ENCODE results near the gene CYTH2.

Gene CYTH2

GRCh38 chr19:48492925-48493717, 24.0 kb downstream of the CYTH2 start (continued):
- TF ChIP-seq ZBTB26 (tag by site-specific recombination; optimal IDR thresholded peaks at IDR 0.05) (peak; percentile 31), ZBTB17 (tag by site-specific recombination; IDR thresholded peaks at IDR 0.05) (peak; percentile 95), ZNF223 (tag by site-specific recombination; IDR thresholded peaks at IDR 0.05) (no peak), KLF8 (tag by site-specific recombination; IDR thresholded peaks at IDR 0.05) (peak; percentile 93; the same call in 1 of the 2 replicates)

GRCh38 chr19:48493718-48494401, 24.7 kb downstream of the CYTH2 start:
- POLR2A ChIA-PET, result interaction anchor here (0.6 to 2.4 kb wide), 23 partner anchors 8 to 470 kb away, joined by 3 to 20 read pairs (median 5); partner anchors contain the start of genes GRWD1, KDELR1, RPL18 and SPHK2
- no peaks in the 10 kb centered on the region for H3K36me3 ChIP-seq (ENCODE audit: control insufficient read depth in 2 of 2, insufficient read depth in 1 of 2, low read length in 2 of 2)
- no peaks in the 10 kb centered on the region for H3K9me3 ChIP-seq (ENCODE audit: control insufficient read depth, insufficient read depth, low read depth, low read length)
- H3K4me3 ChIP-seq (ENCODE audit: low read depth, low read length), result peak overlapping the region; percentile 23
- CTCF ChIA-PET, result interaction anchor here (0.7 to 11.2 kb wide), 7 partner anchors 8 to 180 kb away, joined by 3 to 170 read pairs (median 3); partner anchors contain the start of gene KDELR1
- TF ChIP-seq REST (tag by site-specific recombination; IDR thresholded peaks at IDR 0.05), result no peak
- TF ChIP-seq SP2 (tag by site-specific recombination; IDR thresholded peaks at IDR 0.05), result no peak
- no peak for TF ChIP-seq YY2 (tag by site-specific recombination; IDR thresholded peaks at IDR 0.05)
- H3K4me1 ChIP-seq (ENCODE audit: control insufficient read depth, insufficient read depth, low read length), result peaks cover 6% of the 10 kb centered on the region
- H3K27ac ChIP-seq (ENCODE audit: extremely low read depth, low read depth, low read length), result no peak overlapping the region

GRCh38 chr19:48495396-48495795, 26.2 kb downstream of the CYTH2 start:
- ChIA-PET POLR2A (interaction anchor here (0.6 kb wide), 1 partner anchor 27 kb away, joined by 3 read pairs; no protein-coding TSS in a partner anchor), CTCF (interaction anchor here (0.7 to 11.2 kb wide), 3 partner anchors 11 to 1146 kb away, joined by 3 to 170 read pairs (median 3); partner anchors contain the start of gene DHX34)
- Histone ChIP-seq H3K9me3 (ENCODE audit: control insufficient read depth, insufficient read depth, low read depth, low read length) (no peaks in the 10 kb centered on the region), H3K27ac (ENCODE audit: extremely low read depth, low read depth, low read length) (no peak overlapping the region), H3K4me3 (ENCODE audit: low read depth, low read length) (no peak overlapping the region), H3K36me3 (ENCODE audit: control insufficient read depth in 2 of 2, insufficient read depth in 1 of 2, low read length in 2 of 2) (no peaks in the 10 kb centered on the region), H3K4me1 (ENCODE audit: control insufficient read depth, insufficient read depth, low read length) (peaks cover 6% of the 10 kb centered on the region)
- TF ChIP-seq ATF2 (tag by site-specific recombination; IDR thresholded peaks at IDR 0.05; ENCODE audit: low read depth) (no peak), ZNF654 (tag by site-specific recombination; IDR thresholded peaks at IDR 0.05; ENCODE audit: low read depth) (no peak), ZNF596 (tag by site-specific recombination; IDR thresholded peaks at IDR 0.05) (no peak), ZNF639 (tag by site-specific recombination; IDR thresholded peaks at IDR 0.05) (no peak), ZSCAN30 (tag by site-specific recombination; IDR thresholded peaks at IDR 0.05) (no peak), ZNF529 (tag by site-specific recombination; IDR thresholded peaks at IDR 0.05; ENCODE audit: insufficient replicate concordance) (no peak), ZNF560 (tag by site-specific recombination; IDR thresholded peaks at IDR 0.05; ENCODE audit: borderline replicate concordance) (no peak), ZNF280D (tag by site-specific recombination; IDR thresholded peaks at IDR 0.05) (no peak), ZNF571 (tag by site-specific recombination; IDR thresholded peaks at IDR 0.05) (no peak), ZNF555 (tag by site-specific recombination; conservative IDR thresholded peaks at IDR 0.05) (no peak), ZNF658 (tag by site-specific recombination; IDR thresholded peaks at IDR 0.05) (no peak), ZNF311 (tag by site-specific recombination; IDR thresholded peaks at IDR 0.05; ENCODE audit: borderline replicate concordance) (no peak), IKZF3 (tag by site-specific recombination; IDR thresholded peaks at IDR 0.05) (no peak)

Data from HEK293 (cell line).